GM19397 (cell line): ENCODE data around the gene CALML6.

ENCODE experiments used
- ATAC-seq: cut with Tn5 transposase; IDR thresholded peaks from one replicate; pipeline ENCODE4 v1.9.1; 2021; ENCODE audit warnings: mild to moderate bottlenecking, moderate library complexity; ENCODE audit not compliant: unreplicated experiment

The CALML6 gene

GRCh38 chr1:1892079-1892762, 22.8 kb upstream of the CALML6 start:
- no peak for ATAC-seq

DNA sequence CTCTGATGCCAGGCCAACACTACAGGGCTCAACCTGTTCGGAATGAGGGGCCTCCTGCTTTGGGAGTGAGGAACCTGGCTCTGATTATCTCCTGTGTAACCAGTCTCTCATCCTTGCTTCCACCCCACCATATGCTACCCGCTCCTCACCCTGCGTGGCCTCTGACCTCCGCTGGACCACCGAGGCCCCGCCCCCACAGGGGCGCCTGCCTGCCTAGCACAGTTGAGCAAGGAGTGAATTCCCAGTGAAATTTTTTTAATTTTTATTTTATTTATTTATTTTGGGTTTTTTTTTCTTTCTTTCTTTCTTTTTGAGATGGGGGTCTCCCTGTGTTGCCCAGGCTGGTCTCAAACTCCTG, 22.3 kb upstream of the CALML6 start:
- no peak for ATAC-seq

GRCh38 chr1:1893291-1893985, 21.6 kb upstream of the CALML6 start:
- ATAC-seq, result no peak

- ATAC-seq, result no peak
These were observed 21.1 kb upstream of the CALML6 start for GRCh38 chr1:1893997-1894353.

DNA sequence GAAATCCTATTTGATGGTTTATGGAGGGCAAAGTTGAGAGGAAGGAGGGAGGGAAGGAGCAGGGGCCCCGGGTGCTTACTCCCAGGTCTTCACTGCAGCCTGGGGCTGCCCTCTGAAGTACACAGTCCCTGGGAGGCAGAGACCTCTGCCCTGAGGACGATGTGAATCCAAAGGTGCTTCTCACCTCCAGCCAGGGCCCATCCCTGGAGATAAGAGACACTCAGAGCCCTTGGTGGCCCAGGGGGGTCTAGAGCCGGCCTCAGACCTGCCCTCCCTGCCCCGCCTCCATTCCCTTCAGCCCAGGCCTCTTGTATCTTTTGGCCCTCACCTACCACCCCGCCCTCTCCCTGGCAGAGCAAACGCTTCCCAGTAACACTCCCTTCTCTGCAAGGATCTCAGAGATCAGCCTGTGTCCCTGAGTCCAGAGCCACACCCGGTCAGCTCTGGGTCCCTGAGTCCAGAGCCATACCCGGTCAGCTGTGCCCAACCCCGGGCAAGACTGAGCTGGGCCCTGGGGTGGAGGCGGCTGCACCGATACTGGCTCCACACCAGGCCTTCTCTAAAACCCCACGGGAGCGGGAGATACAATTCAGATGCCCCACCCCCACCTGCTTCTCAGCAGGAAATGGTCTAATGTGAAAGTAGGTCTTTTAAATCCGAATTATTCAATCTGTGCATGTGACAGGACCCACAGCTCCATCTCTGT, 20.6 kb upstream of the CALML6 start:
- ATAC-seq, result no peak

DNA sequence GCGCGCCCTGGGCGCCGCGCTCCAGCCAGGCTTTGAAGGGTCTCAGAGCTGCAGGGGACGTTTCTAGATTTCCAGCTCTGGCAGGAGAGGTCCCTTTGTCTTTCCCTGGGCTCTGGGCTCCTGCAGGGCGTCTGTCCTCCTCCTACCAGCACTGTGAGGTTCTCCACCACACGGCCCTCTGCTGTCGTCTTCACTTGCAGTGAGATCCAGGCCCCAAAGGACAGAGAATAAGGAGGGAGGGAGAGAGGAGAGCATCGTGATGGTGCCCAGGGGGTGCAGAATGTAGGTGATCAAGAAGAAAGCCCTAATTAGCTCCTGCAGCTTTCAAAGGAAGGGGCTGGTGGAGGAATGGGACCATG, 20.0 kb upstream of the CALML6 start:
- ATAC-seq, result no peak

- ATAC-seq, result no peak
These were observed 19.4 kb upstream of the CALML6 start for GRCh38 chr1:1895456-1896336.

DNA sequence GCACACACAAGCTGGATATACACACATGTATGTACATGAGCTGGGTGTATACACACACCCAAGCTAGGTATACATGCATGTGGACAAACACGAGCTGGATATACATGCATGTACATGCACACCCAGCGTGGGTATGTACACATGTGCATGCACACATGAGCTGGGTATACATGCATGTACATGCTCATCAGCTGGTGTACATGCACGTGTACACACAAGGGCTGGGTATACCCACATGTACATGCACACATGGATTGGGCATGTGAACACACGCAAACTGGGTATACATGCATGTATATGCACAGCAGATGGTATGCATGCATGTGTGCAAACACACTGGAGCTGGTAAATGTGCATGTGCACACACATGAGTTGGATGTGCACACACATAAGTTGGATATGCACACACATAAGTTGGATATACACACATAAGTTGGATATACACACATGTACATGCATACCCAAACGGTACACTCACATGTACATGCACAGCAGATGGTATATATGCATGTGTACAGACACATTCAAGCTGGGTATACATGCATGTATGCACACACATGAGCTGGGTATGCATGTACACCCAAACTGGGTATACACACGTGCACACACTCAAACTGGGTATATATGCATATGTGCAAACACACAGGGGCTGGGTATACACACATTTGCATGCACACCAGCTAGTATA, 16.7 kb upstream of the CALML6 start:
- ATAC-seq, result no peak

GRCh38 chr1:1899266-1899966, 15.6 kb upstream of the CALML6 start:
- ATAC-seq, result no peak

GRCh38 chr1:1899967-1900327, 15.1 kb upstream of the CALML6 start:
- no peak for ATAC-seq

DNA sequence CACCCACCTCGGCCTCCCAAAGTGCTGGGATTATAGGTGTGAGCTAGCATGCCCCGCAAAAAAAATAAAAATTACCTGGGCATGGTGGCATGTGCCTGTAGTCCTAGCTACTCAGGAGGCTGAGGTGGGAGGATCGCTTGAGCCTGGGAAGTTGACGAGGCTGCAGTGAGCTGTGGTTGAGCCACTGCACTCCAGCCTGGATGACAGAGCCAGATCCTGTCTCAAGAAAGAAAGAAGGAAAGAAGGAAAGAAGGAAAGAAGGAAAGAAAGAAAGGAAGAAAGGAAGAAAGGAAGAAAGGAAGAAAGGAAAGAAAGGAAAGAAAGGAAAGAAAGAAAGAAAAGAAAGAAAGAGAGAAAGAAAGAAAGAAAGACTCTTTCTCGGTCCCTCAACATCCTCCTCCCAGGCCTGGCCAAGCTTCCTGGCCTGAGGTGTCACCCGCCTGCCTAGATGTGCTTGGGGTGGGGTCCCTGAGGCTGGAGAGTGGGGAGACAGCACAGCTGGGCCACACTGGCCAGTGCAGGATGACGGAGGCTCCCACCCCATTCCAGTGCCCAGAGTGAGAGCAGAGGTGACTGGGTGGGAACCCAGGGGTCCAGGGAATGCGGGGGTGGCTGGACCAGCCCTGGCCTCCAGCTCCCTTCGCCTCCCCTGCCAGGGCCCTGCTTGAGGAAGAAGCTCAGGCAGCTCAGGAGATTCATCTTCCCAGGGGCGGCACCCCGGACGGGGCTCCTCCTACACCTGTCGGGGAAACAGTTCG, 14.0 kb upstream of the CALML6 start:
- no peak for ATAC-seq

GRCh38 chr1:1901641-1902294, 13.3 kb upstream of the CALML6 start:
- ATAC-seq, result no peak

DNA sequence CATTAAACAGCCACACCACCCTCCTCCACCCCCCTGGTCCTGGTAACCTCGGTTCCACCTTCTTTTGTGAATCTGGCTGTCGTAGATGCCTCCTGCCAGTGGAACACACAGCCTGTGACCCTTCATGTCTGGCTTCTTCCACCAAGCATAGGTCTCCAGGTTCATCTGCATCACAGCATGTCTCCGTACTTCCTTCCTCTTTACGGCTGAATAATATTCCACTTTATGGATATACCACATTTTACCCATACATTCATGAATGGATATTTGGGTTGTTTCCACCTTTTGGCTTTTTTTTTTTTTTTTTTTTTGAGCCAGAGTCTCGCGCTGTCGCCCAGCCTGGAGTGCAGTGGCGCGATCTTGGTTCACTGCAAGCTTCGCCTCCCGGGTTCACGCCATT, 11.8 kb upstream of the CALML6 start:
- no peak for ATAC-seq

- ATAC-seq, result no peak
These were observed 8.6 kb upstream of the CALML6 start for GRCh38 chr1:1906185-1907097.

DNA sequence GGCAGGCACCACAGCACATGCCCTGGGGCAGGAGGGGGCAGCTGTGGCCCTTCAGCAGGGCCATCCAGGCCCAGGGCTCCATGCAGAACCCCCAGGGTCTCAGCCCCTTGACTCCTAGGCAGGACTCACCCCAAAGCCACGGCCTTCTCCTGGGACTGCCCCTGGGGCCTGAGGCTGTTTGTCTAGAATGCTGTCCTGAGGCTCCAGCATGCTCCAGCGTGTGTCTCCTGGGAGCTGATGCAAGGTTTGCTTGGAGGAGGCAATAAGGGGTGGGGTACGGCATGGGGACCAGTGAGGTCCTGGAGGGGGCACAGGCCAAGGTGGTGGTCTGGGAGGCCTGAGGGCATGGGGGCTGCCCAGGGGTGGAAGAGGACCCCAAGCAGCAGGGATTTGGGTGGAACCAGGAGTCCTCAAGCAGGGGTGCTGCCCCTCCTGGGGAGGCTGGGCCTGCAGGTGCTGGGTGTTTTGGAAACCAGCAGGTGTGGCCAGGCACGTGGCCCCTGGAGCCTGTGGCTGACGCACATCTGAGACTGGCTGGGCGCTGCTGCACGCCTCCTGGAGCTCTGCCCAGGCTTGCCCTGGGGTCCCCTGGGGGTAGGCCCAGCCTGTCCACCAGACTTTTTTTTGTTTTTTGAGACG, 7.8 kb upstream of the CALML6 start:
- ATAC-seq, result no peak

DNA sequence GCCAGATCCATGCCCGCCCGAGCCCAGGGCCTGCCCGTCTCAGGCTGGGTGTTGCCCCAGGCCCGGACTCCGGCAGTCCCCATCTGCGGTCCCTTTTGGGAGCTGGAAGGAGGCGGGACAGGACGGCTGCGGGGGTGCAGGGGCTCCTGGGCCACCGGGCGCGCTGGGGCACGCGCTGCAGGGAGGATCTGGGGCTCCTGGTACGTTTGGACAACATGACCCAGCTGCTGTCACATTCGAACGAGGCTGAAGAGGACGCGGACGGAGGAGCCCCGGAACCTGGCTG, 6.6 kb upstream of the CALML6 start:
- ATAC-seq, result no peak

DNA sequence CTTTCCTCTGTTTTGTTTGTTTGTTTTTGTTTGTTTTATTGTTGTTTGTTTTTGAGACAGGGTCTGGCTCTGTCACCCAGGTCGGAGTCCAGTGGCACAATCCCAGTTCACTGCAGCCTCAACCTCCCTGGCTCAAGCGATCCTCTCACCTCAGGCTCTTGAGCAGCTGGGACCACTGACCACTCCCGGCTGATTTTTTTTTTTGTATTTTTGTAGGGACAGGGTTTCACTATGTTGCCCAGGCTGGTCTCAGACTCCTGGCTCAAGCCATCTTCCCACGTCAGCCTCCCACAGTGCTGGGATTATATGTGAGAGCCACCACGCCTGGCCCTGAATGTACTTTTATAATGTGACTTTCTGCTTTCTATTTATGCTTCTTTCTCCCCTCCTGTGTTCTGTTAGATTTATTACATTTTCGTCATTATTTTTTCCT, 5.0 kb upstream of the CALML6 start:
- no peak for ATAC-seq
